GM19467 (cell line): Measurements from ENCODE around the gene ZNF280B.
"Not testable (repeated sequence)": the region's sequence is repeated elsewhere in the genome, so short reads cannot be mapped to it uniquely, and the experiment has no call there.

Source experiments
- ATAC-seq: cut with Tn5 transposase; IDR thresholded peaks from one replicate; pipeline ENCODE4 v1.9.1; 2021; ENCODE audit warnings: mild to moderate bottlenecking, moderate library complexity; ENCODE audit not compliant: unreplicated experiment

Gene ZNF280B

DNA sequence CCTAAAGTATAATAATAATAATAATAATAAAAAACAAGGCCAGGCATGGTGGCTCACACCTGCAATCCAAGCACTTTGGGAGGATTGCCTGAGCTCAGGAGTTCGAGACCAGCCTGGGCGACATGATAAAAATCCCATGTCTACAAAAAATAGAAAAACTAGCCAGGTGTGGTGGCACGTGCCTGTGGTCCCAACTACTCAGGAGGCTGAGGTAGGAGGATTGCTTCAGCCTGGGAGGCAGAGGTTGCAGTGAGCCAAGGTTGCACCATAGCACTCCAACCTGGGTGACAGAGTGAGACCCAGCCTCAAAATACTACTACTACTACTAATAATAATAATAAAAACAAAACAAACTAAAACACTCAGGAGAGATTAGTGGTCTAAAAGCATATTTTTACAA, 27.1 kb upstream of the ZNF280B start:
- no peak for ATAC-seq

DNA sequence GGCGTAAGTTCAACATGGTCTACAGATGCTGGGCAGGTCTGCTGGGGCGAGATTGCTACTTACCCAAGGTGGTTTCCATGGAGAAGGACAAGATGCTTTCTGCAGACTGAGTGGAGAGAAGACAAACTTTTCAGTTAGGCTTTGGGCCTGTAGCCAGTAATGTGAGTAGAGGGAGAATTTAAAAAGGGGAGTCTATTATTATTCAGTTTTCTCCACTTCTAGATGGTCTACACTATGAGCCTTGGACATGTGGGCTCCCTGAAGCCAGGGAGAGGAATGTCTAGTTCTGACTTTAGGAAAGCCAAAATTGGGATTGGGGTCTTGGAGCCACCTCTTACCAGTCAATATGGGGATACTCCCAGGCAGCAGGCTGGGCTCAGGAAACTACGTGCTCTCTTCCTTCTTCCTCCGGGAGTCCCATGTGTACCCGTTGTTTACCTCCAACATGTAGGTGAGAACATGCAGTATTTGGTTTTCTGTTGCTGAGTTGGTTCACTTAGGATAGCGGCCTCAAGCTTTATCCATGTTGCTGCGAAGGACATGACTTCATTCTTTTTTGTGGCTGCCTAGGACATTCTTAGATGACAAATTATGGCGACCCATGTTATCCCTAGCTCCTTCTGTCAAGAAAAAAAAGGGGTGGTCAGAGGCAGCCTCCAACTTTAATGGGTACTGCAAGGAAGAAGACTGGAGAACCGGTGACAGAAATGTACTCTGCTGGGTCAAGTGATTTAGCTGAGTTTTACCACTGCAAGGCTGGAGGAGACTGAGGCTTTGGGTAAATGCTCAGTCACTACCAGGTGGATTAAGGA, 26.3 kb upstream of the ZNF280B start:
- no peak for ATAC-seq

DNA sequence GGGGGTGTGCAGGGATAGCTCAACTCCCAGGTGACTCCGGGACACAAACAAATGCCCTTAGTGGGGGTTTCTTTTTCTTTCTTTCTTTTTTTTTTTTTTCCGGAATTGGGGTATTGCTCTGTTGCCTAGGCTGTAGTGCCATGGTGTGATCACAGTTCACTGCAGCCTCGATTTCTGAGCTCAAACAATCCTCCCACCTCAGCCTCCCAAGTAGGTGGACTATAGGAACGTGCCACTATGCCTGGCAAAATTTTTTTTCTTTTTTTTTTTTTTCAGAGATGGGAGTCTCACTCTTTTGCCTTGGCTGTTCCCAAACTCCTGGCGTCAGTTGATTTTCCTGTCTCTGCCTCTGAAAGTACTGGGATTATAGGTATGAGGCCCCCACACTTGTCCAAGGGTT, 25.3 kb upstream of the ZNF280B start:
- no peak for ATAC-seq

DNA sequence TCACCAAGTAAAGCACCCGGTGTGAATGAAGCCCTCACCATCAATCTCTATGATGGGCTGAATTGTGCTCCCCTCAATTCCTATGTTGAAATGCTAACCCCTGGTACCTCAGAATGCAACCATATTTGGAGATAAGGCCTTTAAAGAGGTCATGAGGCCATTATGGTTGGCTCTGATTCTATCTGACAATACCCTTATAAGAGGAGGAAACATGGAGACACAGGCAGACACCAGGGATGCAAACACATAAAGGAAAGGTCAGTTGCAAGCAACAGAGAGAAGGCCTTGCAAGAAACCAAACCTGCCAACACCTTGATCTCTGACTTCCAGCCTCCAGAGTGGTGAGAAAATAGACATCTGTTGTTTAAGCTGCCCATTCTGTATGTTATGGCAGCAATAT, 24.9 kb upstream of the ZNF280B start:
- no peak for ATAC-seq

DNA sequence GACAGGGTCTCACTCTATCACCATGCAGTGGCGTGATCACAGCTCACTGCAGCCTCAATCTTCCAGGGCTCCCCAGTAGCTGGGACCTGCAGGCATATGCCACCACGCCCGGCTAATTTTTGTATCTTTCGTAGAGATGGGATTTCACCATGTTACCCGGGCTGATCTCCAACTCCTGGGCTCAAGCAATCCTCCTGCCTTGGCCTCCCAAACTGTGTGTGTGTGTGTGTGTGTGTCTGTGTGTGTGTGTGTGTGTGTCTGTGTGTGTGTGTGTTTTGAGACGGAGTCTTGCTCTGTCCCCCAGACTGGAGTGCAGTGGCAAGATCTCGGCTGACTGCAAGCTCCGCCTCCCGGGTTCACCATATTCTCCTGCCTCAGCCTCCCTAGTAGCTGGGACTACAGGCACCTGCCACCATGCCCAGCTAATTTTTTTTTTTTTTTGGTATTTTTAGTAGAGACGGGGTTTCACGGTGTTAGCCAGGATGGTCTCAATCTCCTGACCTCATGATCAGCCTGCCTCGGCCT, 24.1 kb upstream of the ZNF280B start:
- not testable (repeated sequence) for ATAC-seq

DNA sequence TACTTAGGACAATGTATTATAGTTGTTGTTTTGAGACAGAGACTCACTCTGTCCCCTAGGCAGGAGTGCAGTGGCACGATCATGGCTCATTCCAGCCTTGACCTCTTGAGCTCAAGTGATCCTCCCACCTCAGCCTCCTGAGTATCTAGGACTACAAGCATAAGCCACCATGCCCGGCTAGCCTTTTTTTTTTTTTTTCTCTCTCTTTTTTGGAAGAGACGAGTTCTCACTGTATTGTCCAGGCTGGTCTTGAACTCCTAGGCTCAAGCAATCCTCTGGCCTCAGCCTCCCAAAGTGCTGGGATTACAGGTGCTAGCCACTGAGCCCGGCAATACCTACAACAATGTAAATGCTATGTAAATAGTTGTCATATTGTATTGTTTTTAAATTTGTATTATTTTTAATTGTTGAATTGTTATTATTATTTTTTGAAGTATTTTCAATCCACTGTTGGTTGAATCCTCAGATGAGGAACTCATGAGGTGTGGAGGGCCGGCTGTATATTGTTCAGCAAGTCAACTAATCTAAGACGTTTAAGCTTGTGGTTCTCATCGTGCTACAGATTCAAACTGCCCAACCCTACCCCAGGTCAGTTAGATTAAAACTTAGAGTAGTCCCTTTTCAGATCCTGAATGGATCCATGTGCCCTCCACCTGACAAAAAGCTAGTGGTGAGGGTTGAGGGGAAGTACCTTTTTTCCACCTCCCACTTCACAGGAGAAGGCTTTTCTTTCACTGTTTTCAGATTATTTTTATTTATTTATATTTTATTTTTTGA, 23.4 kb upstream of the ZNF280B start:
- no peak for ATAC-seq

DNA sequence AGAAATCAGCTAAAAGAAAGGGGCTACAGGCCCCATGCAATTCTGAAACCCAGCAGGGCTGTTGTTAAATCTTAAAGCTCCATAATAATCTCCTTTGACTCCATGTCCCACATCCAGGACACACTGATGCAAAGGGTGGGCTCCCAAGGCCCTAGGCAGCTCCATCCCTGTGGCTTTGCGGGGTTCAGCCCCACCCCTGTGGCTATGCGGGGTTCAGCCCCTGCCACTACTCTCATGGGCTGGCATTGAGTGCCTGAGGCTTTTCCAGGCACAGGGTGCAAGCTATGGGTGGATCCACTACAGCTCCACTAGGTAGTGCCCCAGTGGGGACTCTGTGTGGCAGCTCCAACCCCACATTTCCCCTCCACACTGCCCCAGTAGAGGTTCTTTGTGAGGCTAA, 20.2 kb upstream of the ZNF280B start:
- no peak for ATAC-seq

DNA sequence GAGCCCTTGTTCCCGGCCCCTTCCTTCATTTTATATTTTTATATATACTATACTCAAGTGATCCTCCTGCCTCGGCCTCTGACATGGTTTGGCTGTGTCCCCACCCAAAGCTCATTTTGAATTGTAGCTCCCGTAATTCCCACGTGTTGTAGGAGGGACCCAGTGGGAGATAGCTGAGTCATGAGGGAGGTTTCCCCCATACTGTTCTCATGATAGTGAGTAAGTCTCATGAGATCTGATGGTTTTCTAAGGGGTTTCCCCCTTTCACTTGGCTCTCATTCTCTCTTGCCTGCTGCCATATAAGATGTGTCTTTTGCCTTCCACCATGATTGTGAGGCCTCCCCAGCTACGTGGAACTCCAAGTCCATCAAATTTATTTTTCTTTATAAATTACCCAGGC, 18.8 kb upstream of the ZNF280B start:
- ATAC-seq, result no peak

DNA sequence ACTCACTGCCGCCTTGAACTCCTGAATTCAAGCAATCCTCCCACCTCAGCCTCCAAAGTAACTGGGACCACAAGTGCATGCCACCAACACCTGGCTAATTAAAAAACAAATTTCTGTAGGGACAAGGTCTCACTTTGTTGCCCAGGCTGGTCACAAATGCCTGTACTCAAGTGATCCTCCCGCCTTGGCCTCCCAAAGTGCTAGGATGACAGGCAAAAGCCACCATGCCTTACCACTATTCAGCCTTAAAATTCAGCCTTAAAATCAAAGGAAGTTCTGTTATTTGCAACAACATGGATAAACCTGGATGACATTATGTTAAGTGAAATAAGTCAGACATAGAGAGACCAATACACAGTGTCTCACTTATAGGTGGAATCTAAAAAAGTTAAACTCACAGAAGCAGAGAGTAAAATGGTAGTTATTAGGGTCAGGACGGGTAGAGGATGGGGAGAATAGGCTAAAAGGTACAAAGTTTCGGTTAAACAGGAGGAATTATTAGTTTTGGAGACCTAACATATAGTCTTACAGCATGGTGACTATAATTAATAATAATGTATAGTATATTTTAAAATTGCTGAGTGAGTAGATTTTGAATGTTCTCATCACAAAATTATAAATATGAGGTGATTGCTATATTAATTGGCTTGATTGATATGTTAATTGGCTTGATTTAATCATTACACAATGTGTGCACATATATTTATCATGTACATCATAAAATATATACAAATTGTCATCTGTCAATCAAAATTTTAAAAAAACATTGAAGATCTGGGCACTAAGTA, 17.8 kb upstream of the ZNF280B start:
- no peak for ATAC-seq

DNA sequence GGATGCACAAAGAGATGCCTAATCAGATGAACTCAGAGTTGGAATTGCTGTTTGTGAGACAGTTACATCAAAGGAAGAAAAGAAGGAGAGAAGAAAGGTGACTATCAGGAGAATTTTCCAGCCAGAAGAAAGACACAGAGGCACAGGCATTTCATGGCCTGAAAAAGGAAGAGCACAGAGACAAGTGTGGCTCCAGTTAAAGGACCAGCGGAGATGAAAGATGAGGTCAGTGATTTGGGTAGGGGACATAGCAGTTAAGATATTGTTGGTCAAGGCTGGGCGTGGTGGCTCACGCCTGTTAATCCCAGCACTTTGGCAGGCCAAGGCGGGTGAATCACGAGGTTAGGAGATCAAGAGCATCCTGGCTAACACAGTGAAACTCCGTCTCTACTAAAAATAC, 15.0 kb upstream of the ZNF280B start:
- no peak for ATAC-seq

DNA sequence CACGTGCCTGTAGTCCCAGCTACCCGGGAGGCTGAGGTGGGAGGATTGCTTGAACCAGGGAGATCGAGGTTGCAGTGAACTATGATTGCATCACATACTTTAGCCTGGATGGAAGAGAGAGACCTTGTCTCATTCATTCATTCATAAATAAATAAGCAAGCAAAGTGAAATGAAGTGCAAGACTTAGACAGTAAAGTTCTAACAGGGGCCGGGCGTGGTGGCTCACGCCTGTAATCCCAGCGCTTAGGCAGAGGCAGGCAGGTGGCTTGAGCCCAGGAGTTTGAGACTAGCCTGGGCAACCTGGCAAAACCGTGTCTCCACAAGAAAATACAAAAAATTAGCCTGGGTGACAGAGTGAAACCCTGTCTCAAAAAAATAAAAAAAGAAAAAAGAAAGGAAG, 13.1 kb upstream of the ZNF280B start:
- ATAC-seq, result no peak

DNA sequence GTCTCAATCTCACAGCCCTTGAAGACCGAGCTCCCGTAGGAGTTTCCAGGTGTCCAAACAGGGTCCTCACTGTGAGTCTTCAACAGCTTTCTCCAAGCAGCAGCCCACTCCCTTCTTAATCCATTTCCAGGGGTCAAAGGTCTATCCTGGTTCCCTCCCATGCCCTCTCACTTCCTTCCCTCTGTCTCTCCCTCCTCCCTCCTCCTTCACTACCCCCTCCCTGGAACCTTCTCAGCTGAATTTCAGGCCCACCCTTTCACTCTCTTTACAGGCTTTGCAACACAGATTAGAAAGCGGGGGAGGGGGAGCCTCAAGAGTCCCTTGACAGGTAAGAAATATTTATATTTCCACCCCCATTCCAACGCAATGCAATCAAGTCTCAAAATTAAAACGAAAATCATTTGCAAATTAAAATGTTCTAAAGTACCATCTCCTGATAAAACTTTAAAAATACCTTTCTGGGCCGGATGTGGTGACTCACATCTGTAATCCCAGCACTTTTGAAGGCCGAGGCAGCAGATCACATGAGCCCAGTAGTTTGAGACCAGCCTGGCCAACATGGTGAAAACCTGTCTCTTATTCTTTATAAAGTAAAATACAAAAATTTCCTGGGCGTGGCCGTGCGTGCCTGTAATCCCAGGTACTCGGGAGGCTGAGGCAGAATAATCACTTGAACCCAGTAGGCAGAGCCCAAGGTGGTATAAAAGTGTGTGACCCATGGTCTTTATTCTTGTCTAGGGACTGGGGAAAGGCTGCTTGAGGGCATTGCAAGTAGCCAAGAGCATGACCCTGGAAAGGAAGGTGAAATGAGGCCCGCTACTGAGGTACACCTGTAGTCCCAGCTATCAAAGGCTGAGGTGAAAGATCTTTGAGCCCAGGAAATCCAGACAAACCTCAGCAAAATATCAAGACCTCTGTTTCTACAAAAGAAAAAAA, 12.4 kb upstream of the ZNF280B start:
- ATAC-seq, result no peak

DNA sequence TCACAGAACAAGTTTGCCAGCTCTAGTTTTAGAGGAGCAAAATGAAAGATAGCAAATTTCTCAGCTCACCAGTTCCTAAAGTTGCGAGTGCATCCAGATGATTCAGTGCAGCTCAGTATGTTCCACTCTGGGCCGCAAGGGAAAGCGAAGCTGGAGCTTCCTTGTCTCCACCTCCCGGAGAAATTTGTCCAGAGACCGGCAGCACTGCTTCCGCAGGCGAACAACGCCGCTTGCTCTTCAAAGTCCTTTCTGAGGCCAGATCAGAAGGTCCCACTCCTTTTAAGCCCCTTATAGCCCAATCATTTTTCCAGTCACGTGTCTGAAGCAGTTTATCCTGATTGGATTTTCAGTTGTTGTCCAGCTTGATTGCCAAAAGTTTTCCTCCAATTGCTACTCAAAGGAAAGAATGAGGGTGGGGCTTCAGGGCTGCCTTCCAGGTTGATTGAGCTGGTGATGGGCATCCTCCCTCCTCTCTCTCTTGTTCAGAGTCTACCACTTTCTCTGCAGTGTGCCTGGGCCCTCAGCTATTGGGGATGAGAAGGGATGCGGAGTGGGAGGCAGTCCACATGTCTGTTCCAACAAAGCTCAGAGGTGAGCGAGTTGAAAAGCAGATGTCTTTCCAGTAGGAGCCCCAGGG, 11.6 kb upstream of the ZNF280B start, which contains the start of gene ZNF280A:
Gene ZNF280A, minus strand, starts transcription at position 251 of the 637 bp plus-strand sequence. CDS start 4,640 bp downstream, outside the sequence.
- ATAC-seq, result no peak

DNA sequence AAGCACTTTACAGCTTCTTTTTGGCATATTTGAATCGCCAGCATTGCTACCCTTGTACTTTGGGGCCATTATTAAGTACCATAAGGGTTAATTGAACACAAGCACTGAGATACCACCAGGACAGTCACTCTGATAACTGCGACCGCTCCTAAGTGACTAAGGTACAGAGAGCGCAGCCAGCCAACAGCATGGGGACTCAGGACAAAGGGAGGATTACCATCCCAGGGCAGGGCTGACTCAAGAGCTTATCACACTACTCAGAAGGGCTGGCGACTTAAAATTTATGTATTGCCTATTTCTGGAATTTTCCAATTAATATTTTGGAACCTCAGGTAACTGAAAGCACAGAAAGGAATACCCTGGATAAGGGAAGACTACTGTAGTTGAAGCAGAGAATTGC, 11.0 kb upstream of the ZNF280B start:
- no peak for ATAC-seq

DNA sequence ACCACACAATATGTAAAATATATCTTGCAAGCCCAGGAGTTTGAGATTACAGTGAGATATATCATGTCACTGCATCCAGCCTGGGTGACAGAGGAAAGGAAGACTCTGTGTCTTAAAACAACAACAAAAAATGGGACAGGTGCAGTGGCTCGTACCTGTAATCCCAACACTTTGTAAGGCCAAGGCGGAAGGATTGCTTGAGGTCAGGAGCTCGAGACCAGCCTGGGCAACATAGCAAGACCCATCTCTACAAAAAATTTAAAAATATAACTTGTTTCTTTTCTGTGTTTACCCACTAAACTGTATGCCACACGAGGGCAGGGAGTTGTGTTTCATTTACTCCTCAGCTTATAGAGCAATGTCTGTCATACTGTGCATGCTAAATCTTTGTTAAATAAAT, 8.4 kb upstream of the ZNF280B start:
- ATAC-seq, result no peak

DNA sequence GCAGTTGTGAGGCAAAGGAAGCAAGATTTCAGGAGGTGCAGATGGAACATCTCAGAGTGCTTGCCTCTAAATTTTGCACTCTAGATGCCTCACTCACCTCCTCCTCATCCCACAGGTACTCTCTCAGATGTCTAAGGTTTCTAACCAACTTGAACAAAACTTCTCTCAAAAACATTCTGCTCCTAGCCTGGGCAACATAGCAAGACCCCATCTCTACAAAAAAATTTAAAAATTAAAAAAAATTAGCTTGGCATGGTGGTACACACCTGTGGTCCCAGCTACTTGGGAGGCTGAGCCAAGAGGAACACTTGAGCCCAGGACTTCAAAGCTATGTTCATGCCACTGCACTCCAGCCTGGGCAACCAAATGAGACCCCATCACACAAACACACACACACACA, 7.3 kb upstream of the ZNF280B start:
- no peak for ATAC-seq

DNA sequence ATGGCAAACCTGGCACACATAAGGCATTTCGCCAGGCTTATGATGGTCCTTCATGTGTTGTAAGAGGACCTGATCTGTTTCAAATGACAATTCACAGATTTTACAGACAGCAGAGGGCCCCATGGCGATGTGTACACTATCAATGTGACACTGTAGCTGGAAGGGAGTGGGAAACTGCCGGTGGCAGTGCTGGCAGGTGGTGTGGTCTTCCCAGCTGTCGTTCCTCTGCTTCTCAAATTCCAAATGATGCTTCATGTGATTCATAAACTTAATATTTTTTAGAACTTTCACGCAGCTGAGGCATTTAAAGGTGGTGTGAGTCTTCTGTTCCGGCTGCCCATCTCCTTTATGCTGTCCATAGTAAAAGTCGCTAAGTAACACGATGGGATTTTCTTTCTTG, 5.9 kb upstream of the ZNF280B start:
- ATAC-seq, result not testable (repeated sequence)

DNA sequence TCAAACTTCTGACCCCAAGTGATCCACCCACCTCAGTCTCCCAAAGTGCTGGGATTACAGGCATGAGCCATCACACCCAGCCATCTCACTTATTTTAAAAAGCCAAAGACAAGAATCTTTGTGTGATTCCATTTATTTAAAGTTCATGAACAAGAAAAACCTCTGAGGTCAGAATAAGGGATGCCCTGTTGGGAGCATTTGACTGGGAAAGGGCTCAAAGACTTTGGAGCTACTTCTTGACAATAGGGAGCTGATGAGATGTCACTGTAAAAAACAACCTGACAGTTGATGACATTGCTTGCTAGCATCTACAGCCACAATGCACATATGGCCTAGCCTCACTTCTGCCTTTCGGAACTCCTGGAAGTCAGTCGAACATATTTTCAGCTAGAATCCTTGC, 5.1 kb upstream of the ZNF280B start:
- ATAC-seq, result no peak

DNA sequence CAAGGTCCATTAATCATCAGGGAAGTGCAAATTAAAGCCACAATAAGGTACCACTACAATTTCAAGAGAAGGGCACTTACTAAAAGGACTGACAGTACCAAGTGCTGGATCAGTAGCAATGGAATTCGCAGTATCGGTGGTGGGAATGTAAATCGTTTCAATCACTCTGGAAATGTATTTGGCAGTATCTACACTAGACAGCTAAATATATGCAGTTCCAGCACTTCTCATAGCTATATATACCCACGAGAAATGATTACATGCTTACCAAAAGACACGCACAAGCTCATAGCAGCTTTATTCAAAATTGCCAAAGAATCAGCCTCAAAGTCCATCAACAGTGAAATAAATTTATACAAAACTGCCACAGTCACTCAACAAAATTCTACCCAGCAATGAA, 4.4 kb upstream of the ZNF280B start:
- no peak for ATAC-seq

DNA sequence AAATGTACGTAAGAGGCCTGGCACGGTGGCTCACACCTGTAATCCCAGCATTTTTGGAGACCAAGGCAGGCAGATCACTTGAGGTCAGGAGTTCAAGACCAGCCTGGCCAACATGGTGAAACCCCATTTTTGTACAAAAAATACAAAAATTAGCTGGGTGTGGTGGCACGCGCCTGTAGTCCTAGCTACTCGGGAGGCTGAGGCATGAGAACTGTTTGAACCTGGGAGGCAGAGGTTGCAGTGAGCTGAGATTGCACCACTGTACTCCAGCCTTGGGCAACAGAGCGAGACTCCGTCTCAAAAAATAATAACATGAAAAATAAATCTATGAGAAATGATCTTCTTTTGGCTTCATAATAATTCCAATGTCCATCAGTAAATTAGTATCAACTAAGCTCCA, 2.3 kb upstream of the ZNF280B start:
- not testable (repeated sequence) for ATAC-seq
